HepG2 (cell line): ENCODE results near the gene C19orf33. TPM values are rescaled to one million over a fixed set of nuclear protein-coding genes. Genes with fewer than 3 reads are reported as not detected.

Experiments used
- ATAC-seq: fragments of 200-7000 bp; cut with Tn5 transposase; 3 replicates; pipeline ENCODE4 v1.9.1; 2020; ENCODE audit warnings: mild to moderate bottlenecking, moderate library complexity
- BruUV-seq: library from RNA; stranded (reverse); fragments of 400-500 nt; replicated peaks from 2 replicates; lab custom pipeline; 2021; lab: Mats Ljungman, UMichigan
- CTCF ChIA-PET: fragments of 300-600 bp; formaldehyde crosslinking; extraction: SDS; loops from one replicate; lab custom pipeline; 2021; ENCODE audit warnings: low total read pairs, inconsistent platforms, low intra/inter-chr PET ratio; lab: Yijun Ruan, JAX
- POLR2A ChIA-PET: fragments of 350-600 bp; sonication (Branson Sonifier 250); formaldehyde crosslinking; loops from one replicate; lab custom pipeline; 2020; ENCODE audit warnings: antibody characterized with exemption, inconsistent platforms; lab: Yijun Ruan, JAX
- DNase-seq: peaks from one replicate; pipeline ENCODE4 v3.0.0-alpha.2; 2015; ENCODE audit warnings: low spot score
- FAIRE-seq: peaks from 3 replicates; lab custom pipeline; 2011; peaks lifted over from hg19 to GRCh38; lab: Jason Lieb, UNC
- H2AFZ ChIP-seq: one replicate; pipeline ENCODE4 v1.6.1; 2011; ENCODE audit warnings: low read length, inconsistent platforms
- H3K27ac ChIP-seq: fragments of 300-600 bp; 3 replicates; pipeline ENCODE4 v1.8.0; 2011; ENCODE audit warnings: mixed run types, mild to moderate bottlenecking, mixed read lengths, low read length, inconsistent platforms; ENCODE audit not compliant: insufficient read depth; ENCODE audit errors: extremely low read length
- H3K27me3 ChIP-seq, 2 experiments: fragments of 200-600 bp in 1 of 2; 2 replicates in 1 of 2; 3 replicates in 1 of 2; pipeline versions ENCODE4 v1.6.0 to v1.8.0; 2011; ENCODE audit warnings: low read length in 2 of 2, mild to moderate bottlenecking in 2 of 2, moderate library complexity in 2 of 2, inconsistent platforms in 1 of 2; ENCODE audit not compliant: insufficient read depth in 2 of 2, control insufficient read depth in 1 of 2
- H3K36me3 ChIP-seq, 2 experiments: fragments of 200-600 bp in 1 of 2; replicated peaks in 1 of 2; 2 replicates in 1 of 2; 3 replicates in 1 of 2; pipeline versions ENCODE4 v1.5.1 to v1.8.0; 2011; ENCODE audit warnings: low read length in 2 of 2, inconsistent platforms in 1 of 2; ENCODE audit not compliant: insufficient read depth in 2 of 2, control insufficient read depth in 1 of 2
- H3K4me1 ChIP-seq: 2 replicates; pipeline ENCODE4 v1.5.1; 2012; ENCODE audit warnings: low read length, inconsistent platforms; ENCODE audit not compliant: insufficient read depth
- H3K4me2 ChIP-seq: 2 replicates; pipeline ENCODE4 v1.6.0; 2011; ENCODE audit warnings: low read depth, low read length, inconsistent platforms
- H3K4me3 ChIP-seq, 3 experiments: fragments of 200-600 bp in 1 of 3; sonication (generic), shearing (Covaris generic) in 1 of 3; replicated peaks in 1 of 3; 2 replicates each; pipeline ENCODE4 v1.5.1; 2011 to 2016; ENCODE audit warnings: low read length in 3 of 3, inconsistent platforms in 2 of 3, low read depth in 2 of 3, mild to moderate bottlenecking in 2 of 3, control low read depth in 1 of 3, mixed read lengths in 1 of 3; ENCODE audit not compliant: insufficient read depth in 1 of 3
- H3K79me2 ChIP-seq: one replicate; pipeline ENCODE4 v1.6.1; 2011; ENCODE audit warnings: low read length, inconsistent platforms; ENCODE audit not compliant: insufficient read depth
- H3K9ac ChIP-seq: 2 replicates; pipeline ENCODE4 v1.6.0; 2011; ENCODE audit warnings: mild to moderate bottlenecking, low read depth, low read length, inconsistent platforms; ENCODE audit not compliant: insufficient read depth
- H3K9me3 ChIP-seq: 2 replicates; pipeline ENCODE4 v1.5.1; 2012; ENCODE audit warnings: mild to moderate bottlenecking, low read length
- H4K20me1 ChIP-seq: 2 replicates; pipeline ENCODE4 v1.6.0; 2011; ENCODE audit warnings: inconsistent platforms, mild to moderate bottlenecking, low read length, moderate library complexity; ENCODE audit not compliant: insufficient read depth
- DNMT3B ChIP-seq: conservative IDR thresholded peaks from 2 replicates; pipeline ENCODE4 v1.6.1; 2016; ENCODE audit warnings: missing biosample characterization, control low read depth
- DPF2 ChIP-seq: sonication (generic); formaldehyde crosslinking; IDR thresholded peaks from 2 replicates; pipeline ENCODE4 v1.4.0; 2020; ENCODE audit warnings: mild to moderate bottlenecking, low read depth, missing genetic modification reagents, borderline replicate concordance
- ELF1 ChIP-seq: sonication (generic); formaldehyde crosslinking; IDR thresholded peaks from 2 replicates; pipeline ENCODE4 v1.4.0; 2020; ENCODE audit warnings: missing genetic modification reagents
- HOXA9 ChIP-seq: sonication (generic); formaldehyde crosslinking; IDR thresholded peaks from 2 replicates; pipeline ENCODE4 v1.8.1; 2022; ENCODE audit warnings: missing genetic modification reagents, mild to moderate bottlenecking, moderate library complexity, borderline replicate concordance
- IKZF4 ChIP-seq: sonication (generic); formaldehyde crosslinking; IDR thresholded peaks from 2 replicates; pipeline ENCODE4 v1.5.1; 2020; ENCODE audit warnings: borderline replicate concordance, mild to moderate bottlenecking, low read depth, missing genetic modification reagents; ENCODE audit errors: not compliant biosample characterization
- KDM5B ChIP-seq: sonication (generic); formaldehyde crosslinking; IDR thresholded peaks from 2 replicates; pipeline ENCODE4 v1.4.0; 2020; ENCODE audit warnings: missing genetic modification reagents, mild to moderate bottlenecking, borderline replicate concordance
- KLF6 ChIP-seq: IDR thresholded peaks from 2 replicates; pipeline ENCODE4 v1.8.0; 2016; ENCODE audit warnings: missing biosample characterization, missing genetic modification reagents
- MAFK ChIP-seq, 2 experiments: IDR thresholded peaks in 1 of 2; conservative IDR thresholded peaks in 1 of 2; 2 replicates each; pipeline ENCODE4 v1.6.1; 2011; ENCODE audit warnings: improper control_type of control experiment in 2 of 2, low read length in 2 of 2
- MBD4 ChIP-seq: IDR thresholded peaks from 2 replicates; pipeline ENCODE4 v1.6.1; 2012; ENCODE audit warnings: low read length, inconsistent platforms, borderline replicate concordance
- NBN ChIP-seq: fragments of 450-650 bp; conservative IDR thresholded peaks from 2 replicates; pipeline ENCODE4 v1.6.1; 2017
- NRL ChIP-seq: sonication (generic); formaldehyde crosslinking; IDR thresholded peaks from 2 replicates; pipeline ENCODE4 v1.5.0; 2020; ENCODE audit warnings: missing genetic modification reagents, mild to moderate bottlenecking, moderate library complexity, borderline replicate concordance
- PITX1 ChIP-seq: sonication (generic); formaldehyde crosslinking; IDR thresholded peaks from 2 replicates; pipeline ENCODE4 v1.5.1; 2020; ENCODE audit warnings: mild to moderate bottlenecking, missing genetic modification reagents
- PRMT3 ChIP-seq: sonication (generic); formaldehyde crosslinking; IDR thresholded peaks from 2 replicates; pipeline ENCODE4 v1.8.1; 2022; ENCODE audit warnings: low read depth, mild to moderate bottlenecking, moderate library complexity, missing genetic modification reagents, borderline replicate concordance
- RARG ChIP-seq: sonication (generic); formaldehyde crosslinking; IDR thresholded peaks from 2 replicates; pipeline ENCODE4 v1.4.0; 2020; ENCODE audit warnings: low read depth, mild to moderate bottlenecking, missing genetic modification reagents
- SMARCE1 ChIP-seq: fragments of 450-650 bp; IDR thresholded peaks from 2 replicates; pipeline ENCODE4 v1.6.1; 2017; ENCODE audit warnings: borderline replicate concordance
- ZBTB25 ChIP-seq: IDR thresholded peaks from 2 replicates; pipeline ENCODE4 v1.6.1; 2018; ENCODE audit warnings: missing genetic modification reagents
- ZNF354B ChIP-seq: sonication (generic); formaldehyde crosslinking; IDR thresholded peaks from 2 replicates; pipeline ENCODE4 v1.8.0; 2022; ENCODE audit warnings: mild to moderate bottlenecking, missing genetic modification reagents
- ZNF567 ChIP-seq: sonication (generic); formaldehyde crosslinking; IDR thresholded peaks from 2 replicates; pipeline ENCODE4 v1.8.1; 2023; ENCODE audit warnings: mild to moderate bottlenecking, missing genetic modification reagents, borderline replicate concordance
- ZNF576 ChIP-seq: sonication (generic); formaldehyde crosslinking; IDR thresholded peaks from 2 replicates; pipeline ENCODE4 v1.4.0; 2020; ENCODE audit warnings: mild to moderate bottlenecking, missing genetic modification reagents
- ZXDC ChIP-seq: sonication (generic); formaldehyde crosslinking; IDR thresholded peaks from 2 replicates; pipeline ENCODE4 v1.5.0; 2020; ENCODE audit warnings: mild to moderate bottlenecking, missing genetic modification reagents
- WGBS: methylation state at CpG from one replicate; pipeline ENCODE4 v1.1.6; 2017; ENCODE audit warnings: low lambda C conversion rate; 5-methylcytosine and 5-hydroxymethylcytosine counted together
- in situ Hi-C: cut with HindIII; loops from 2 replicates; pipeline ENCODE4 v1.10.0; 2017; ENCODE audit warnings: low pct_unique_long_range_greater_than_20kb; ENCODE audit not compliant: extremely low pct_ligation_motif_present
- intact Hi-C: fragments of 100-400 bp; cut with micrococcal nuclease; formaldehyde crosslinking; loops from one replicate; pipeline ENCODE4 v1.10.0; 2022; ENCODE audit not compliant: unreplicated experiment
- polyA plus RNA-seq, 8 experiments: library from polyadenylated mRNA; depleted of rRNA in 3 of 8; stranded (reverse) in 7 of 8; unstranded in 1 of 8; fragments of >200 nt; fragmentation: Illumina TruSeq in 4 of 8; extraction: Trizol in 4 of 8; gene quantifications; 2 replicates each; pipeline versions ENCODE4 v1.2.1 to v1.2.3, GENCODE V29; 2011 to 2016; ENCODE audit warnings: low read depth in 4 of 8, missing spikeins in 1 of 8, mixed read lengths in 1 of 8; ENCODE audit not compliant: insufficient read depth in 1 of 8
- total RNA-seq, 5 experiments: library from RNA; depleted of rRNA; stranded (reverse); fragments of >200 nt; fragmentation: Illumina TruSeq; extraction: Trizol; gene quantifications; 2 replicates each; pipeline ENCODE4 v1.2.3, GENCODE V29; 2016; ENCODE audit warnings: low read depth in 1 of 5

C19orf33 gene
- total and polyA plus RNA-seq, 2 of the 13 experiments (the other 11 are each of a cell fraction or from before 2014, with no cell fraction given): 2.5 to 3.3 TPM

GRCh38 chr19:38310986-38311385, 6.9 kb downstream of the C19orf33 start:
- ChIA-PET POLR2A (no interaction called here), CTCF (no interaction called here)
- over 99% methylated on average over 6 of the region's 6 CpGs for WGBS
- no TSS peak for BruUV-seq
- peaks cover 12% of the 10 kb centered on the region for H3K4me1 ChIP-seq
- H3K4me3 ChIP-seq: no peak overlapping the region
- peaks cover 3 to 6% of the 10 kb centered on the region in 2 experiments; a peak in 3 of 5 replicates for H3K36me3 ChIP-seq
- ATAC-seq: no peak
- DNase-seq: no peak
- intact Hi-C loops: no loop called here
- H3K9ac ChIP-seq: no peak overlapping the region
- TF ChIP-seq ZNF354B (CRISPR knock-in tag) (no peak), DPF2 (CRISPR knock-in tag) (no peak), ZBTB25 (no peak), MBD4 (no peak), ZNF567 (no peak), HOXA9 (no peak), ELF1 (CRISPR knock-in tag) (no peak), PRMT3 (CRISPR knock-in tag) (no peak), KLF6 (CRISPR knock-in tag) (no peak), RARG (CRISPR knock-in tag) (no peak), NBN (no peak), IKZF4 (CRISPR knock-in tag) (no peak), ZXDC (CRISPR knock-in tag) (no peak), PITX1 (CRISPR knock-in tag) (no peak), DNMT3B (CRISPR knock-in tag) (no peak), ZNF576 (CRISPR knock-in tag) (no peak), SMARCE1 (no peak), KDM5B (CRISPR knock-in tag) (no peak), NRL (CRISPR knock-in tag) (no peak), MAFK (conservative IDR thresholded peaks at IDR 0.05 in 1 of 2, IDR thresholded peaks at IDR 0.05 in 1 of 2; ENCODE audit: low read length in 2 of 2) (no peak)
- H4K20me1 ChIP-seq: no peaks in the 10 kb centered on the region
- peaks cover 4% of the 10 kb centered on the region for H3K79me2 ChIP-seq
- no peaks in the 10 kb centered on the region for H3K9me3 ChIP-seq
- no peak overlapping the region for H2AFZ ChIP-seq
- H3K4me2 ChIP-seq: no peak overlapping the region
- no peak overlapping the region for H3K27ac ChIP-seq
- no peaks in the 10 kb centered on the region; a peak in 2 of 5 replicates for H3K27me3 ChIP-seq
- FAIRE-seq: no peak
- in situ Hi-C loops: no loop called here
